Stimulated activated CD4-positive, alpha-beta T cell treated with anti-CD3 and anti-CD28 coated beads, Interleukin-12 subunit alpha, Interleukin-12 subunit beta, amount 100 ng/mL, for 24 hours (primary cell): Measurements from ENCODE around the gene SYT3.

Source experiments
- DNase-seq, 2 experiments: peaks; one replicate each; pipeline ENCODE4 v3.0.0-alpha.2; 2020; ENCODE audit warnings: low read depth in 2 of 2

SYT3 gene, protein sequence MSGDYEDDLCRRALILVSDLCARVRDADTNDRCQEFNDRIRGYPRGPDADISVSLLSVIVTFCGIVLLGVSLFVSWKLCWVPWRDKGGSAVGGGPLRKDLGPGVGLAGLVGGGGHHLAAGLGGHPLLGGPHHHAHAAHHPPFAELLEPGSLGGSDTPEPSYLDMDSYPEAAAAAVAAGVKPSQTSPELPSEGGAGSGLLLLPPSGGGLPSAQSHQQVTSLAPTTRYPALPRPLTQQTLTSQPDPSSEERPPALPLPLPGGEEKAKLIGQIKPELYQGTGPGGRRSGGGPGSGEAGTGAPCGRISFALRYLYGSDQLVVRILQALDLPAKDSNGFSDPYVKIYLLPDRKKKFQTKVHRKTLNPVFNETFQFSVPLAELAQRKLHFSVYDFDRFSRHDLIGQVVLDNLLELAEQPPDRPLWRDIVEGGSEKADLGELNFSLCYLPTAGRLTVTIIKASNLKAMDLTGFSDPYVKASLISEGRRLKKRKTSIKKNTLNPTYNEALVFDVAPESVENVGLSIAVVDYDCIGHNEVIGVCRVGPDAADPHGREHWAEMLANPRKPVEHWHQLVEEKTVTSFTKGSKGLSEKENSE

DNA sequence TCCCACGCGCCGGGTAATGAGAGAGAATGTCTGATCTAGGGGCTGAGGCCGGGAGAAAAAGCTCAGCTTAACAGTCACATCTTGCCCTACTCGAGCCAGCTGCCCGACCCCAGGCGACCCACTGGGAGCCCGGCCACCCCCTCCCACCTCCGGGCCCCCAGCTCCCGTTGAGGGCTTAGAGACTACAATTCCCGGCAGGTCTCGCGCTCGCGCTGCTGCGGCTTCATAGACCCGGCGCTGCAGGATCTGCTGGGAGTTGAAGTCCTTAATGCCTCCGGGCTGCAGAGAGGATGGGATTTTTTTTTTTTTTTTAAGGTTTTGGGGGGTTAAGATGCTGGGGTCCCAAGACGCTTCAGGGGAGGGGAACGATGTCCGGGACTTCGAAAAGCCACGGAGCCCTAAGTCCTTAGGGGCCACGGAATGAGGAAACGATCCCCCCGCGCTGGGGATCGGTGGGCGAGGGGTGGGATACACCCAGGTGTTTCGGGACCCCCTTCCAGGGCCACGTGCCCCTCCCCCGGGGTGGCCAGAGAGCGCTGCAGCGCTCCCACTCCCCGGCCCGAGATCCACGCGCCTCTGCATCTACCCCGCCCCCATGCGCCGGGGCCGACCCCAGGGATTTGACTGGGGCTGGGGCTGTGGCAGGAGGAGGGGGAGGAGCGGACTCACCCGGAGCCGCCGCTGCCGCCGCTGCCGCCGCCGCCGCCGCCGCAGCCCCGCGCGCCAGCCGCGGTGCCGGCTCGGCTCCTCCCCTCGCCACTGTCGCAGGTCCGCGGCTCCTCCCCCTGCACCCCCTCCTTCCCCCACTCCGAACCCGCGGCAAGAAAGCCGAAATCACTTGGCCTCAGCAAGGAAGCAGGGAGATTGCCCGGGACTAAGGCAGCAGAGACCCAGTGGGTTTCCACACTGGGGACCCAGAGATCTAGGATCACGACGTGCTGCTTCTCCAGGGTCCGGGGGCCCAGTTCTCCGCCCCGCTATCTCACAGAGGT is at the start of gene SYT3:
SYT3 (minus strand) TSS at position 761 of the 992 bp plus-strand sequence. CDS start 2,470 bp downstream, outside the sequence.
- DNase-seq = peak in 1 of 2 experiments; percentile 19

DNA sequence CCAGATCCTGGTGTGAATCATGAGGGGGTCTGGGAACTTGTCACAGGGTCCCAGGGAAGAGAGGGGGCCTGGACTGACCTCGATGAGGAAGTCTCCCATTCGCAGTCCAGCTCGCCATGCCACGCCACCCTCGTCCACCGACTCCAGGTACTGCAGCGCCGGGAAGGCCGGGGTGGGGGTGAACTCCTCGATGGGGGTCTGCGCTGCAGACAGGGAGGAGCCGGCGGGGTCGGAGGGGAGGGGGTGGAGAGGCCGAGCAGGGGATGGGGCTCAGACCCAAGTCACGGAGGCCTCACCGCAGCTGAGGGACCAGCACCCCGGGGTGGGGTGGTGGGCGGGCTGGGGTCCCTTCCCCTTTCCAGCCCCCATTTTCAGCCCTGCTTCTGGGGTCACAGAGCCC is 49.1 kb upstream of the SYT3 start:
- DNase-seq = no peak

DNA sequence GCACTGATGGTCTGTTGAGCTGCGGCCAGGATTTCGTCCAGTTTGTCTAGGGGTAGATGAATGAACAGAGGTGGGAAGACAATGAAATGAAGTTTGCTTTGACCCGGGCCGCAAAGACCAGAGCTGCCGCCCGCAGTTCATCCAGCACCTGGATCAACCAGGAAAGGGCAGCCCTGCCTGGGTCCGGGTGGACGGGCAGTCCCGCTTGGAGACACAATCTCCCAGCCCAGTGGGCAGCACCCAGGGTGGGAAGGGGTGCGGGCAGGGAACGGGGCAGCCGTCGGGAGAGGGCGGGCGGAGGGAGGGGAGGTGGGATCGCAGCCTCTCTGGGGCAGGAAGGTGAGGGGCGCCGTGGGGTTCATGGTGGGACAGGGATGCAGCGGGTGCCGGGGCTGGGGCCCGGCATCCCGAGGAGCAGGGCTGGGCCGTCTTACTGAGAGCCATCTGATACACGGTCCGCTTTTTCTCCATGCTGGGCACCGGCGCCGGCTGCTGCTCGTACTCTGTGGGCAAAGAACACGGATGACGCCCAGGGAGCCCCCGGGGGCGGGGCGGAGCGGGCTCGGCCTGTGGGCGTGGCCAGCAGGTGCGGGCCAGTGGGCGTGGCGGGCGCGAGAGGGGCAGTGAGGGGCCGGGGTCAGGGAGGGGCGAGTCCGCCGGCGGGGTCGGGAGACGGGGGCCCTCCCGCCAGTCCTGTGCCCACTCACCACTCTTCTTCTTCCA is 46.8 kb upstream of the SYT3 start:
- DNase-seq = no peak

DNA sequence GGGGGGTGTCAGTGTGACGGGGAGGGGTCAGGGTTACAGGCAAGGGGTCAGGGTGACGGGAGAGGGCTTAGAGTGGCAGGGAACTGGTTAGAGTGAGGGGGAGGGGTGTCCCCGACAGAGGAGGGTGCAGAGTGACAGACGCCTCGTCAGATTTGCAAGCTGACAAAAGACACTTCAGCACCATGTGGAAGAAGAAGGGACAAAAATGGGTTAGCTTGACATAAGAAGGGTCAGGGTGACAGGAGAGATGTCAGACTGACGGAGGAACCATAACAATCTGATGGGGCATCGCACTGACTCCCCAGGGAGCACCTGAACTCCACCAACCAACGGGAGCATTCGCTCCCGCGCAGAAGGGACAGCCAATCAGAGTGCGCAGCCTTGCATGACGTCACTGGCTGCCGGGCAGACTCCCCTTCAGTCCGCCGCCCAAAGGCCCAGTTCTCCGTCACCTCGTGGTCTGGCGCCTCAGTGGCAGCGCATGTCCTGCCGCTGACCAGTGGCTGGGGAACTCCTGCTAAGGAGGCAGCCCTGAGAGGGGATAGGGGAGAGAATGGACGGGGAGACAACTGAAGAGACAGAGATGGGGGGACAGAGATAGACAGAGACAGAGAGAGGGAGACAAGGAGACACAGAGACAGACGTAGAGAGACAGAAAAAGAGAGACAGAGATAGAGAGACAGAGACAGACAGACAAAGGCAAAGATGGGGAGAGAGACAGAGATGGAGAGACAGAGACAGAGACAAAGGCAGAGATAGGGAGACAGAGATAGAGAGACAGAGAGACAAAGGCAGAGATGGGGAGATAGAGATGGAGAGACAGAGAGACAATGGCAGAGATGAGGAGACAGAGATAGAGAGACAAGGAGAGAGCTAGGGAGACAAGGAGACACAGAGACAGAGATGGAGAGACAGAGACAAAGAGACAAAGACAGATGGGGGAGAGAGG is 39.8 kb upstream of the SYT3 start:
- DNase-seq = peak; percentile 63 to 74

DNA sequence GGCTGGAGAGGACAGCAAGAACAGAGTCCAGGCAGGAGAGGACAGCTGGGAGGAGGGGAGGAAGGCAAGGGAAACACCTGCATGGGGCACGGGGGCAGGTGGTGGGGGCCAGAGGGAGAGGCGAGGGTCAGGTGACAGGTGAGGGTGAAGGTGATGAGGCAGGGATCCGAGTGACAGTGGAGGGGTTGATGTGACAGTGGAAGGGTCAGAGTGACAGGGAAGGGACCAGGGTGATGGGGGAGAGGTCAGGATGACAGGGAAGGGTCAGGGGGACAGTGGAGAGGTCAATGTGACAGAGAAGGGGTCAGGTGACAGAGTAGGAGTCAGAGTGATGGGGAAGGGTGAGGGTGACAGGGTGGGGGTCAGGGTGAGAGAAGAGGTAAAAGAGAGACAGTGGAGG is 38.6 kb upstream of the SYT3 start:
- DNase-seq = no peak

DNA sequence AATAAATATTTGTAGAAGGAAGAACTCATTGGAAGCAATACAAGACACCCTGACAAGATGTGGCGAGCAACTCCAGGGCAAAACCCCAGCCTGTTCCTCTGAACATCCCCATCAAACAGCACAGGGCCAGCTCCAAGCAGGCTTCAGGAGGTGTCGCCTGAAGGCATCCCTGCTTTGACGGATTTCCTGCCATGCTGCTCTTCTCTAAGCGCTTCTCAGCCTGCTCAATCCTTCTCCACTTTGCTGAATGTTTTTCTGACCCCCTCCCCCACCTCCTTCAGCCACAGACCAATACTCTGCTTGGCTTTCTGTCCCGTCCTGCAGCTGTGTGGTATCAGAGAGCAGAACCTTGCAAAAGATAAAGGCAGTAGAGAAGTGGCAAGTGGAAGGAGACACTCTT is 38.0 kb upstream of the SYT3 start:
- no peak for DNase-seq

DNA sequence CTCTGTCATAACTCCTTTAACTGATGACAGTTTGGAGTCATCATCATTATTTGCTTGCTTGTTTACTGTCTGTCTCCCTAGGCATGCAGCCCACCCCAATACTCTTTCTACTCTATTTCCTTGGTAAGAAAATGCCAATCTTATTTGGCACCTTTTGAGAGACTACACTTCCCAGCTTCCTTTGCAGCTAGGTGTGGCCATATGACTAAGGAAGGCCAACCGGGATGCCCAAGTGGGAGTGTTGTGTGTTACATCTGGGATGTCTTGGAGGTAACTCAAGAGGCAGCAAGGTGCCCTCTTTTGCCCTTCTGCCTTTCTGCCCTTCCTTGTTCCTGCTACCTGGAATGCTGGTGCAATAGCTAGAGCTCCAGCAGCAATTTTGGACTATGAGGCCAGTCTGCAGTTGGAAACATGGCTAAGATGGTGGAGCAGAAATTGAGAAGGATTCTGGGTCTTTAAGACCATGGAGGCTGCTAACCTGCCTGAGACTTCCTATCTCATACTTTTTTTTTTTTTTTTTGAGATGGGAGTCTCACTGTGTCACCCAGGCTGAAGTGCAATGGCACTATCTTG is 37.0 kb upstream of the SYT3 start:
- DNase-seq = no peak

DNA sequence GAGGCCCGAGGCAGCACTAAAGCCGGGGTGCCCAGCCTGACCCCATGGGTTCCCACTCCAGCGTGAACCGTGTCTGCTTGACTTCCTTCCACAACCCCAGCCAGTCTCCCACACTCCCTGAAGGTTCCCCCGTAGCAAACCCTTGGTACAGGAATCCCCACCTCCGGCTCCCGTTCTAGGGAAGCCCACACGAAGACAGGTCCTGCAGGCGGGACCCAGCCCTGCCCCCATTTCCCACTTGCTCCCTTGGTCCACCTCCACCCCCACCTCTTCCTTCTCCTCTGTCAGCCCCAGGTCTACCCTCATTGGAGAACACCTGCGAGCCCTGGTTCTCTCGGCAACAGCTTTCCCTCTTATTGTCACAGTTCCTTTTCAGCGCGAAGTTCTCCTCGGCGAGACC is 33.4 kb upstream of the SYT3 start:
- DNase-seq = no peak

DNA sequence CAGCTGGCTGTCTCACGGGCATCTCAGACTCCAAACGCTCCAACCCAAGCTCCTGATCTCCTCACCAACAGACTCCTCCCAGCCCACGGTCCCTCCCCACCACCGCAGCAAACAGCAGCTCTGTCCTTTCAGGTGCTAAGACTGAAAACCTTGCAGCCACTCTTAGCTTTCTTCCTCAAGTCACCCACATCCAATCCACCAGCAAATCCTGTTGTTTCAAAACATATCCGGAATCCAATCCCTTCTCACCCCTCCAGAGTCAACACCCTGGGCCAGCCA is 30.4 kb upstream of the SYT3 start:
- DNase-seq = no peak

DNA sequence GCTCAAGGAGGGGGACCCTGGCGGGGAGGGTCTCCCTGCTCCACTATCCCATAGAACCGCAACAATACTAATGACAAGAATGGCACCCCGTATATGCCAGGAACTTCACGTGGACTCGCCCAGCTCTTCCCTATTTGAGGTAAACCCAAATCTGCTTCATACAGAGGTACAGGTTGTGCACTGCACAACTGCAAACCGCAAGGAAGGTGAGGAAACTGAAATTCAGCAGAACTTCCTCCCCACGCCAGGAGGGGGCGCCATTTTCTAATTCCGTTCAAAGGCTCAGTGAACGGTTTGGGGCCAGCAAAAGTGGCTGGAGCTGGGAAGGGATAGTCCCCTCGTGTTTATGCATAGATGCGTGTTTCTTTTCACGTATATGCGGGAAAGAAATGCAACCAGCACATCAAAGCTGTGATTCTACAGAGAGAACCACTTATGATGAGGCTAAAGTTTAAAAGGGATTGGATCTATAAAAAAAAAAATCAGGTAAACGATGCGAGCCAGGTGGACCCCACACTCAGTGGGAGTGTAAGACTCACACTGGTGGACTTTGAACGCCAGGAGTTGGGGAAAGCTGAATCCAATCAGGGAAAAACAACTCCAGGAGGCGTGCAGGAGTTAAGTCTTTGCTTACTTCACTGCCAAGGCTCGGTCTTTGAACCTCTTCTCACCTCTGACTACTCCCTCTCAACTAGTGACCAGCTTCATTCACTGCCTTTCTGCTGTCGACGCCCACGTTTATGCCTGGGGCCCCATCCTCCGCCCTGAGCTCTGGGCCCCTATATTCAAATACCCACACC is 29.8 kb upstream of the SYT3 start:
- peak in 1 of 2 experiments; percentile 35 for DNase-seq

DNA sequence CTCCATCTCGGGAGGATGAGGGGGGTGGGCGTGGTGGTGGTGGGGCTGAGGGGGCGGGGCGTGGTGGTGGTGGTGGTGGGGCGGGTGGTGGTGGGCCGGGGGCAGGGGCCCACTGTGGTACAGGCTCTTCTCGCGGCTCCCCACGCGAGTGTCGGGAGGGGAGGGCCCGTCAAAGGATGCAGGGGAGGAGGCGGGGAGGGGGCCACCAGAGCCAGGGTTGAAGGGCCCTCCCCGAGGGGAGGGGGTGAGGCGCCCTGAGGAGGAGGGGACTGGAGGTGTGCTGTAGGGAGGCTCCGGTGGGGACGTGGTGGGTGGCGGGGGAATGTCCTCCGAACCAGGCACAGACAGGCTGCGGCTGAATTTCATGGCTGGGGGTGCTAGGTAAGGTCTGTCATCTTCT is 29.2 kb upstream of the SYT3 start:
- DNase-seq = no peak

DNA sequence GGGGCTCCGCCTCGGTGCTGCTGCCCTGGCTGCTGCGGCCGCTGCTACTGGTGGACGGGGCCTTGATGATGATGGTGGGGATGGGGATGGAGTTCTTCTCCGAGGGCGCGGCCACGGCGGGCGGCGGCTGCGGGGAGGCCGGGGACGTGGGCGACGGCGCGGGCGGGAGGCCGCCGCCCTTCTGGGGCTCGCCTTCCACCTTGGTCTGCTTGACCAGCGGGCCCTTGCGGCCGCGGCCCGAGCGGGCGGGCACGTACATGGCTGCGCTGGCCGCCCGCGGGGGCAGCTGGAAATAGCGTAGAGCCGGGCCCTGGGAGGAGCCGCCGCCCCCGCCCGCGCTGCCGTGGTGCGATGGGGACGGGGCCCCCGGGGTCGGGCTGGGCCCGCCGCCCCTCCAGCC is 28.7 kb upstream of the SYT3 start:
- DNase-seq = no peak

DNA sequence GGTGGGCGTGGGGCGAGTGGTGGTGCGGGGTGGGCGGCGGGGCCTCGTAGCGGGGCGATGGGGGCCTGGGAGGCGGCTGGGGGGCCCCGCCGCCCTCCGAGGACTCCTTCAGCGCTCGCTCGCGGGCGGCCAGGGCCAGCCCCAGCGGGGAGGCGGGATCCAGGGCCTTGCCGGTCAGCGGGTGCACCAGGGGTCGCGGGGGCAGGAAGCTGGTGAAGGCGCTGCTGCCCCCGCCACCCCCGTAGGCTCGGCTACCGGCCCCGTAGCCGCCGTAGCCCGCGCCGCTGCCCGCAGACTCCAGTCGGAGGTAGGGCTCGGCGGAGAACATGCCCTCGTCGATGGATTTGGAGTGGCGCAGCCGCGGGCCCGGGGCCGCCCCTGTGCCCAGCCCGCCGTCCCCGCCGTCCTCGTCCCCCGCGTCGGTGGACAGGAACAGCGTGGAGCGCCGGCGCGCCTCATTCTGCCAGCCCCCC is 28.1 kb upstream of the SYT3 start:
- no peak for DNase-seq

DNA sequence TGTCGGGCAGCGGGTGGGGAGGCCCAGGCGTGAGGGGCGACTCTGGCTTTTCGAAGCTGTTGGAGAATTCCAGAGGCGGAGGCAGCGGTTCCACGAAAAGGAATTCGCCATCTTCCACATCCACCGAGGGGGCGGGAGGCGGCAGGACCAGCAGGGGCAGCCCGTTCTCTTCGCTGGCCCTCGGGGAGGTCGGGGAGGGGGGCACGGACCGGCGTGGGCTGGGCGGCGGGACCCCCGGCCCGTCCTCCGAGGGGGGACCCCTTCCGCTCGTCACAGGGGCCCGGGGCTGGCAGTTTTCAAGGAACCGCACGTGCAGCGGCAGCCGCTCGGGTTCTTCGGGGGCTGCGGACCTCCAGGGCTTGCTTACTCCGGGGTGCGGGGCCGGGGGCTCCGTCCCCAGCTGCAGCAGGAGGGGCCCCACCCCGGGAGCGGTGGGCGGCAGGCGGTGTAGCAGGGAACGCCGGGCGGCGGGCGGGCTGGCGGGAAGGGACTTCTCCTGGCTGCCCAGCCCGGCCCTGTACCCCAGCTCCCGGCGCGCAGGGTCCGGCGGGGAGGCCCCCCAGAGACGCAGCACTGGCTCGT is 27.6 kb upstream of the SYT3 start:
- DNase-seq = no peak

DNA sequence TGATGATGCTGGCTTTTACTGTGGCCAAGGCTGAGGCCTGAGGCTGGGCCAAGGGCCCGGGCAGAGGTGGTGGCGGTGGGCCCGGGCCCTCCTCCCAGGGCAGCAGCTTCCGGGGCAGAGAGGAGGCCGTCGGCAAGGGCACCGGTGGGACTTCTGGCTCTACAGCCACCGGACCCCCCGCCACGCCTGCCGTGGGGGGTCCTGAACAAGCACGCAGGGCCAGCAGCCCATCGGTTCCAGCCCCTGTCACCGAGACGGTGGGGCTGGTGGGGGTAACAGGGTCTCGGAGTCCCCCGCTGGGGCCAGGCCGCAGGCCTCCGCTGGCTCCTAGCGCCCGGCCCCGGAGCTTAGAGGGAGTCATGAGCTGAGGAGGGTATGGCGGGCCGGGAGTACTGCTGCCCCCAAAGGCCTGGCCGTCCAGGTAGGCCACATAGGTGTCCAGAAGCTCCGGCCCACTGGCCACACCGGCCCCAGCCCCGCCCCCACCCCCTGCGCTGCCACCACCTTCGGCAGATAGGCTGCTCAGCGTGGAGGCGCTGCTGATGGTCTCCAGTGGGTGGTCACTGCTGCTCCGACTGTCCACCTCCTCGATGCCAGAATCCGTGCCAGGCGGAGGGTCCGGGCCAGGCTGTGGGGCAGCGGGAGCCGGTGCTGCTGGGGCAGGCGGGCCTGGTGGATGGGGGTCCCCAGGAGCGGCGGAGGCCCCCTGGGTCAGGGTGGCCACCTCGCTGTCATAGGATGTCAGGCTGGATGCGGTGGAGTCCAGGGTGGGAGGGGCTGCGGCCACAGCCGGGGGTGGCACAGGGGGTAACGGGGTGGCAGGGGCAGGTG is 26.9 kb upstream of the SYT3 start:
- no peak for DNase-seq

DNA sequence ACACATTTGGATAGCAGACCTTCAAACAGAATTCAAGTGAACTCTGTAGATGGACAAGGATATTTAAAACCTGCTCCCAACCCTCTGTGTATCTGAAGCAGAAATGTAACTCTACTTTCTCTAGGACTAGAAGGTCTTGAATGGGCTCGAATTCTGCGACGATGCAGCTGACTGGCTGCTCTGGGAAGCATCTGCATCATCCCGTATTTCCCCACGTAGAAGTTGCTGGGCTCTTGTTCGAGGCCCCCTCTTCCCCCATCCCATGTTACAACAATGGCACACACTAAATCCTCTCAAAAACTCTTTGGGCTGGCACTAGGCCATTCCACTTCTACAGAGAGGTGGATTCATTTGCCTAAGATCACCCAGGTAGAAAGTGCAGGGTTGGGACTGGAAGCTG is 24.5 kb upstream of the SYT3 start:
- no peak for DNase-seq

DNA sequence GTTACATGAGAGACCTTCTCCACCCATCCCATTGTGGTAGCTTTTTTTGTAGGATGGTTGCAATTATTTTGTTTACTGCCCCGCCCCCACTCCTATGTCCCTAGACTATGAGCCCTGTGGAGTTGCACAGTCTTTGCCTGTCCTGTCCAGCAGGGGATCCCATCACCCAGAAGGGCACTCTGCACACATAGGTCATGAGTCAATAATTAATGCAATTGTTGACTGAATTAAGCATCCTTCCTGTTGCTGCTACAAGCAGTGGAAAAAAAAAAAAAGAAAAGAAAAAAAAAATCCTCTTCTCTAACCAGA is 23.8 kb upstream of the SYT3 start:
- DNase-seq = no peak
